ENCODE results near the gene MYO9B. TPM values are rescaled to one million over a fixed set of nuclear protein-coding genes. Genes with fewer than 3 reads are reported as not detected.
A peak's percentile ranks its signal among the peaks of the same experiment; 100 is the strongest.

The MYO9B gene
- total RNA-seq, 1 experiment from 2014 or later, result 74.6 TPM

GRCh38 chr19:17172624-17173345 lies 97.2 kb downstream of the MYO9B start:
- CTCF ChIA-PET, result no interaction called here

More at GRCh38 chr19:17172624-17173345, 97.2 kb downstream of the MYO9B start:
- ChIA-PET RAD21 (ENCODE audit: low non-redundant PET in 1 of 2, low total read pairs in 2 of 2, uncharacterized antibody in 2 of 2, unreplicated experiment in 2 of 2) (no interaction called here), POLR2A (no interaction called here)
- no TSS peak for BruUV-seq (replicated peaks)
- peak overlapping the region; percentile 35; the same call in 1 of the 2 replicates for H3K27ac ChIP-seq (ENCODE audit: low read depth, low read length)
- H3K4me3 ChIP-seq (replicated peaks in 1 of 2; ENCODE audit: low read depth in 1 of 2, low read length in 2 of 2), result no peak overlapping the region; a peak in 1 of 4 replicates
- intact Hi-C loops (cut with micrococcal nuclease), result no loop called here
- no peaks in the 10 kb centered on the region for H4K20me1 ChIP-seq (ENCODE audit: insufficient read depth)
- H3K9me3 ChIP-seq (ENCODE audit: control insufficient read depth in 1 of 2, insufficient read depth in 1 of 2, low read depth in 1 of 2, low read length in 2 of 2), result no peaks in the 10 kb centered on the region
- no peaks in the 10 kb centered on the region for H3K27me3 ChIP-seq (ENCODE audit: insufficient read depth, low read length)
- H3K79me2 ChIP-seq (ENCODE audit: insufficient read depth, low read length), result no peaks in the 10 kb centered on the region
- TF ChIP-seq FOSL1 (IDR thresholded peaks at IDR 0.05; ENCODE audit: low read depth) (no peak), YY1 (IDR thresholded peaks at IDR 0.05; ENCODE audit: extremely low read depth, insufficient replicate concordance, low read depth, low read length) (no peak), ATF3 (IDR thresholded peaks at IDR 0.05) (no peak), SIN3A (IDR thresholded peaks at IDR 0.05; ENCODE audit: low read depth) (no peak), EZH2 (IDR thresholded peaks at IDR 0.05) (no peak), POLR2A (IDR thresholded peaks at IDR 0.05; ENCODE audit: borderline replicate concordance, extremely low read depth, insufficient read depth, insufficient read length) (no peak), RAD21 (IDR thresholded peaks at IDR 0.05; ENCODE audit: low read depth) (no peak; the same call in 1 of the 2 replicates), TCF7L2 (IDR thresholded peaks at IDR 0.05; ENCODE audit: borderline replicate concordance, extremely low read depth, insufficient read depth, insufficient read length) (no peak), JUND (IDR thresholded peaks at IDR 0.05) (no peak), SRF (IDR thresholded peaks at IDR 0.05; ENCODE audit: low read depth) (no peak), ZNF274 (IDR thresholded peaks at IDR 0.05; ENCODE audit: low read depth, low read length) (no peak), SP1 (IDR thresholded peaks at IDR 0.05; ENCODE audit: low read depth) (no peak), EGR1 (IDR thresholded peaks at IDR 0.05; ENCODE audit: low read depth) (no peak), CBX3 (IDR thresholded peaks at IDR 0.05; ENCODE audit: low read depth) (no peak)
- TF ChIP-seq, protein P1, sequence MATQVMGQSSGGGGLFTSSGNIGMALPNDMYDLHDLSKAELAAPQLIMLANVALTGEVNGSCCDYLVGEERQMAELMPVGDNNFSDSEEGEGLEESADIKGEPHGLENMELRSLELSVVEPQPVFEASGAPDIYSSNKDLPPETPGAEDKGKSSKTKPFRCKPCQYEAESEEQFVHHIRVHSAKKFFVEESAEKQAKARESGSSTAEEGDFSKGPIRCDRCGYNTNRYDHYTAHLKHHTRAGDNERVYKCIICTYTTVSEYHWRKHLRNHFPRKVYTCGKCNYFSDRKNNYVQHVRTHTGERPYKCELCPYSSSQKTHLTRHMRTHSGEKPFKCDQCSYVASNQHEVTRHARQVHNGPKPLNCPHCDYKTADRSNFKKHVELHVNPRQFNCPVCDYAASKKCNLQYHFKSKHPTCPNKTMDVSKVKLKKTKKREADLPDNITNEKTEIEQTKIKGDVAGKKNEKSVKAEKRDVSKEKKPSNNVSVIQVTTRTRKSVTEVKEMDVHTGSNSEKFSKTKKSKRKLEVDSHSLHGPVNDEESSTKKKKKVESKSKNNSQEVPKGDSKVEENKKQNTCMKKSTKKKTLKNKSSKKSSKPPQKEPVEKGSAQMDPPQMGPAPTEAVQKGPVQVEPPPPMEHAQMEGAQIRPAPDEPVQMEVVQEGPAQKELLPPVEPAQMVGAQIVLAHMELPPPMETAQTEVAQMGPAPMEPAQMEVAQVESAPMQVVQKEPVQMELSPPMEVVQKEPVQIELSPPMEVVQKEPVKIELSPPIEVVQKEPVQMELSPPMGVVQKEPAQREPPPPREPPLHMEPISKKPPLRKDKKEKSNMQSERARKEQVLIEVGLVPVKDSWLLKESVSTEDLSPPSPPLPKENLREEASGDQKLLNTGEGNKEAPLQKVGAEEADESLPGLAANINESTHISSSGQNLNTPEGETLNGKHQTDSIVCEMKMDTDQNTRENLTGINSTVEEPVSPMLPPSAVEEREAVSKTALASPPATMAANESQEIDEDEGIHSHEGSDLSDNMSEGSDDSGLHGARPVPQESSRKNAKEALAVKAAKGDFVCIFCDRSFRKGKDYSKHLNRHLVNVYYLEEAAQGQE (IDR thresholded peaks at IDR 0.05; ENCODE audit: low read depth), result no peak
- TF ChIP-seq, protein P2, sequence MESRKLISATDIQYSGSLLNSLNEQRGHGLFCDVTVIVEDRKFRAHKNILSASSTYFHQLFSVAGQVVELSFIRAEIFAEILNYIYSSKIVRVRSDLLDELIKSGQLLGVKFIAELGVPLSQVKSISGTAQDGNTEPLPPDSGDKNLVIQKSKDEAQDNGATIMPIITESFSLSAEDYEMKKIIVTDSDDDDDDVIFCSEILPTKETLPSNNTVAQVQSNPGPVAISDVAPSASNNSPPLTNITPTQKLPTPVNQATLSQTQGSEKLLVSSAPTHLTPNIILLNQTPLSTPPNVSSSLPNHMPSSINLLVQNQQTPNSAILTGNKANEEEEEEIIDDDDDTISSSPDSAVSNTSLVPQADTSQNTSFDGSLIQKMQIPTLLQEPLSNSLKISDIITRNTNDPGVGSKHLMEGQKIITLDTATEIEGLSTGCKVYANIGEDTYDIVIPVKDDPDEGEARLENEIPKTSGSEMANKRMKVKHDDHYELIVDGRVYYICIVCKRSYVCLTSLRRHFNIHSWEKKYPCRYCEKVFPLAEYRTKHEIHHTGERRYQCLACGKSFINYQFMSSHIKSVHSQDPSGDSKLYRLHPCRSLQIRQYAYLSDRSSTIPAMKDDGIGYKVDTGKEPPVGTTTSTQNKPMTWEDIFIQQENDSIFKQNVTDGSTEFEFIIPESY (IDR thresholded peaks at IDR 0.05; ENCODE audit: extremely low read depth, insufficient replicate concordance, low read length), result no peak
- peak overlapping the region; percentile 55 for H3K4me2 ChIP-seq (ENCODE audit: low read length)
- DNase-seq (ENCODE audit: low read depth, low spot score) (no peak), ATAC-seq (0 out of 2 replicates have a peak, but pooled peaks have one; percentile 23)
- H3K9ac ChIP-seq (ENCODE audit: low read length), result no peak overlapping the region
- H3K9me2 ChIP-seq (ENCODE audit: insufficient read depth), result no peaks in the 10 kb centered on the region
- H3K4me1 ChIP-seq (ENCODE audit: control insufficient read depth in 1 of 2, insufficient read depth in 2 of 2, low read length in 2 of 2), result peaks cover 9 to 15% of the 10 kb centered on the region in 2 experiments
- no peak overlapping the region for H2AFZ ChIP-seq (ENCODE audit: low read depth, low read length, poor library complexity, severe bottlenecking)
- H3K36me3 ChIP-seq (ENCODE audit: control insufficient read depth in 1 of 2, insufficient read depth in 2 of 2, low read length in 2 of 2), result peaks cover 21 to 40% of the 10 kb centered on the region in 2 experiments; a peak in 3 of 4 replicates

Measured in HCT116 (cell line).